Cardiac fibroblast (primary cell): Measurements from ENCODE around the gene TMEM131.
"Not testable (repeated sequence)": the region's sequence is repeated elsewhere in the genome, so short reads cannot be mapped to it uniquely, and the experiment has no call there.

ENCODE experiments used
- DNase-seq, 2 donors: peaks; one replicate each; pipeline versions ENCODE4 v3.0.0 to v3.0.0-alpha.2; 2010; ENCODE audit warnings: low read depth in 2 of 2
- H3K4me3 ChIP-seq, 2 donors: replicated peaks in 1 of 2; 1 replicate in 1 of 2; 2 replicates in 1 of 2; pipeline ENCODE4 v1.5.1; 2011; ENCODE audit warnings: low read depth in 2 of 2, low read length in 2 of 2, mild to moderate bottlenecking in 2 of 2, moderate library complexity in 1 of 2
- CTCF ChIP-seq: IDR thresholded peaks from one replicate; pipeline ENCODE4 v1.5.1; 2011; ENCODE audit warnings: low read depth, mild to moderate bottlenecking, low read length, inconsistent platforms

The TMEM131 gene

GRCh38 chr2:97845133-97845532 is 150.6 kb downstream of the TMEM131 start:
- DNase-seq = no peak
- TF ChIP-seq CTCF = no peak
- H3K4me3 ChIP-seq = no peak overlapping the region

- no peak overlapping the region for H3K4me3 ChIP-seq
- peak; percentile 3 to 9 for DNase-seq
- no peak for TF ChIP-seq CTCF
These were observed 151.4 kb downstream of the TMEM131 start for GRCh38 chr2:97844311-97844859.

- DNase-seq = no peak
- H3K4me3 ChIP-seq = no peak overlapping the region
- TF ChIP-seq CTCF = no peak
These were observed 155.6 kb downstream of the TMEM131 start for GRCh38 chr2:97840198-97840597.

GRCh38 chr2:97834610-97835009 is 161.1 kb downstream of the TMEM131 start:
- H3K4me3 ChIP-seq = no peak overlapping the region
- TF ChIP-seq CTCF = no peak
- peak; percentile 8 to 12 for DNase-seq

GRCh38 chr2:97831121-97831520 is 164.6 kb downstream of the TMEM131 start:
- TF ChIP-seq CTCF = no peak
- DNase-seq = no peak
- H3K4me3 ChIP-seq = no peak overlapping the region

- not testable (repeated sequence) for H3K4me3 ChIP-seq, DNase-seq
These were observed 166.5 kb downstream of the TMEM131 start for GRCh38 chr2:97829255-97829654.

- not testable (repeated sequence) for H3K4me3 ChIP-seq, DNase-seq
These were observed 168.7 kb downstream of the TMEM131 start for GRCh38 chr2:97827013-97827412.

GRCh38 chr2:97826266-97826847 is 169.4 kb downstream of the TMEM131 start:
- not testable (repeated sequence) for DNase-seq, H3K4me3 ChIP-seq

GRCh38 chr2:97824011-97824410 is 171.7 kb downstream of the TMEM131 start:
- not testable (repeated sequence) for H3K4me3 ChIP-seq, DNase-seq

- not testable (repeated sequence) for H3K4me3 ChIP-seq, DNase-seq
These were observed 173.9 kb downstream of the TMEM131 start for GRCh38 chr2:97821862-97822261.
